ENCODE results near the gene HEMK1.

Gene HEMK1

DNA sequence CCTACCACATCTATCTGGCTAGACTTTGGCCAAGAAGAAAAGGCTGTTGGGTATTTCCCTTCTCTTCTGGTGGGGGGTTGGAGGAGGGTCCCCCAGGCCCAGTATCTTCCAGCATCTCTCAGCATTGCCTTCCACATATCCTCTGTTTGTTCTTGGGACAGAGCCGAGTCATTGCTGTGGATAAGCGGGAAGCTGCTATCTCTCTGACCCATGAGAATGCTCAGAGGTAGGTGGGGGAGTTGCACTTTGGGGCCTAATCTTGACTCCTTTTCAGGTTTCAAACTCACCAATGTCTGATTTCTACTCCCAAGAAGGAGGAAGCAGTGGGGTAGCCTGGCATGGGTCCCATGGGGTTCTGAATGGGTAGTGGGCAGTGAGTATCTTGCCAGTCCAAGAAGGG, 8.0 kb downstream of the HEMK1 start:
- DNase-seq = no peak

DNA sequence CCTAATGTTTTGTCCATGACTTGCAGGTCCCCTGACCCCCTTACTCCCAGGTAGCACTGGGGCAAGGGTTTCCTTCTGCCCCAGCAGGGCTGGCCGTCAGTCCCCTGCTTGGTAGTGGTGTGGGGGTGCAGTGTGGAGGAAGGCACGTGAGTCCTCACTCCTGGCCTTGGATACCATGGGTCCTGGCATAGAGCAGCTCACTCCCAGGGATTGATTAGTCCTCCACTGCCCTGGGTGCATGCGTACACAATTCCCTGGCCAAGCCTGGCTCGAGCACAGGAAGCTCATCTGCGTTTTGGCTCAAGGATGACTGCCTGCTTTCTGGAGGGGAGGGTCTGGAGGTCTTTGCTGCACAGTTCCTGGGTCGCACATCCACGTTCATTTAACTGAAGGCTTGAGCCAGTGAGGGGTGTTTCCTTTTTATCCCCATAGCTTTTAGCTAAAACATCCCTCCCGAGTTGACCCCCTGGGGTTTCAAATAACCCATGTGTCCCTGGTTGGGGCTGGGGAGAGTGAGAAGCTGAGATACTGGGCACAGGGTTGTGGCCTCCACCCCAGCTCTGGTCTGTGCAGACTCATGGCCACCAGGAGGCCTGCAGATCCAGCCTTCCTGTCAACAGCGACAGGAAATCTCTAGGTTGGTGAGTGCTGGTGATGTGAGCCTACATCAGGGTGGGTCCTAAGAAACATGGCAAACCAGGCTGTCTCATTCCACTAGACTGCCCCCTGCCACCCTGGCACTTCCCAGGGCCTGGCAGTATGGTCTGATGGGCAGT, 11.5 kb downstream of the HEMK1 start:
- no peak for DNase-seq

DNA sequence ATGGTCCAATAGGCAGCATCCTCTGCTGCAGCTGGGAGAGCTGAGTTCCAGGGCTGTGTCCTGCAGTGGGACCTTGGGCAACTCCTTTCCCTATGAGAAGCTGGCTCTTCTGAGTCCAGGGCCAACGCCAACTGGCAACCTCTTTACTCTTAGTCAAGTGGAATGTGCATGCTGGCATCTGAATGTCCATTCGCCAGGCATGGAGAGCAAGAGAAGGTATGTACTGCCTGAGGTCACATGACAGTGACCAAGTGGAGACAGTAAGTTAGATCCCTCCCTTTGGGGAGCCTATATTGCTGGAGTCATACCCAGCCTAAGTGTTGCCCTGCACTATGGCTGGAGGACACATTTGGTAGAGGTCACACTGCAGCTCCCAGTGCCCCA, 12.1 kb downstream of the HEMK1 start:
- no peak for DNase-seq

DNA sequence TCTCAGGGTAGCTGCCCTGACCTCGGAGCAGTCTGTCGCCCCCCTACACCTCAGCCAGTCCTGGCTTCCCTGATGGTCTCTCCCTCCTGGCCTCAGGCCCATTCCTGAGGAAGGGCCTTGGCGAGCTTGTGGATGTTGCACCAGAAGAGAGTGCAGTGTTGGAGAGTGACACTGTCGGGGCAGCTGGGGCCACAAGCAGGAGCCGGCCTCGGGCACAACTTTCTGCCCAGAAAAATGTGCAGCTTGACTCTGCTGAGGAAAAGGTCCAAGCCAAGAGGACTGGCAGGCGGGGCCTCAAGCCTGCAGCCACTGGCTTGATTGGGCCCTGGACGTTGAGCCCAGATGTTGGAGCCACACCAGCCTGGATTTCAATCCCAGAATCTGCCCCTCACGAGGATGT, 12.8 kb downstream of the HEMK1 start:
- no peak for DNase-seq

DNA sequence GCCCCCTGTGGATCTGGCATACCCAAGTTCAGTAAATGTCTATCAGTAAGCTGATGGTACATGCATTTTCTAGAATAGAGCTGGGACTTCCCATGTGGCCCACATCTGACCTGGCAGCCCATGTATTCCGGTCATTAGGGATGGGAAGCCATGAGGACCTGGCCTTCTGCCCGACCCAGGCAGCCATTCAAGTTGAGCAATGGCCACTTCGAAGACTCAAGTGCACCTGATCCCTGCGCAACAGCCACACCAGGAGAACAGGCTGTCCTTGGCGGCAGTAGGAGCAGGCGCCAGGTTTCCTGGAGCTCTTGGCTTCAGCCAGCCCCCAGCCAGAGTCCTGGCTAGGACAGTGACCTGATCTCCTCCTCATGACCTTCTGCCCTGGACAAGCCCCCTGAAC, 14.6 kb downstream of the HEMK1 start:
- DNase-seq = no peak

DNA sequence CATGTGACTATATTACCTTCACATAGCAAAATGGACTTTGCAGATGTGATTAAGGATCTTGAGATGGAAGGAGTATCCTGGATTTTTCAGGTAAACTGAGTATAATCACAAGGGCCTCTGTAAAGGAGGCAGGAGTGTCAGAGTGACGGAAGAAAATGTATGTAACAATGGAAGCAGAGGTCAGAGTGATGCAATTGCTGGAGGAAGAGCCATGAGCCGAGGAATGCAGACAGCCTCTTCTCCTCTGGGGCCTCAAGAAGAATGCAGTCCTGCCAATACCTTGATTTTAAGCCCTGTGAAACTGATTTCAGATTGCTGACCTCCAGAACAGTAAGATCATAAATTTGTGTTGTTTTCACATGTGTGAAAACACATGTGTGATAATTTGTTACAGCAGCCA, 15.1 kb downstream of the HEMK1 start:
- no peak for DNase-seq

DNA sequence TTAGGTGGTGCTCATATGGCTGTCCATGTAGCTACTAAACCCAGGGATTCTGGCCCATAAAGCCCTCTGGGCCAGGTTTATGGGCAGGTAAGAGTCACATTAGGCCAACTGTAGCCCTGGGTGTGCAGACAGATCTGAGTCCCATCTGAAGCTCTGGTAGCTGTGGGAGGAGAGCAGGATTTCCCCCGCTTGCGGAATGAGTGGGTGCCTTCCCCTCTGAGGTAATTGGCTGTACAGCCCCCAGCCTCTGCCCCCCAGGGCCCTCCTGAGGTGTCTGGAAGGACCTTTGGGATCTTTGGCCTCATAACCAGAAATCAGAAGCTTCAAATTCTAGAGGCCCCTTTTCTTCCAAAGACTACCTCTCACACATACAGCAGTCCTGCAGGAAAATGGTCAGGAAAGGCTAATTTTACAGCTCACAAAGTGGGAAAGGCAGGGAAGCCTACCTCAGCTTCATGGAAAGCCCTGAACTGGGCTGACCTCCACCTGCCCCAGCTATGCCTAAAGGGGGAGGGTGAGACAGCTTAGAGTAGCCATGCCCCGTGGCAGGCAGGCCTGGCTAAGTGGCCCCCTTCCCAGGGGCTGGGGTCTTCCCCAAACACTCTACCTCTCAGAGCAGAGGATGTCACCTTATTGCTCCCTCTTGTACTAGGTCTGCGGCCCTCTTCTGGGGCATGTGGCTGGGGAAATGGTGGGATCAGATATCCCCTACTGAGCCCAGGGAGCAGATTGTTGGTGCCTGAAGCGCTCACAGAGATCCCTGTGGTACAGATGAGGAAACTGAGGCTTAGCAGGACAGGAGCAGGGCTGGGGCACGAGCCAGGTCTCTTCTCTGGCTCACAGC, 16.8 kb downstream of the HEMK1 start:
- DNase-seq = no peak

DNA sequence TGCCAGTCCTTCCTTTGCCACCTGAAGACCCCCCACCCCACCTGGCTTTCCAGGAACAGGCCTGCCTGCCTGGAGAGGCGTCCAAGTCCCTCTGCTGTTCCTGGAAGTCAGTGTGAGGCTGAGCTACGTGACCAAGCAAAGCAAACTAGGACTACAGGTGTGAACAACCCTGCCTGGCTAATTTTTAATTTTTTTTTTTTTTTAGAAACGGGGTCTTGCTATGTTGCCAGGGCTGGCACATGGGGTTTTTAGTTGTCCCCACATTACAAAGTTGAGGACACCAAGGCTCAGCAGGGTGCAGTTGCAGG, 17.4 kb downstream of the HEMK1 start:
- no peak for DNase-seq

DNA sequence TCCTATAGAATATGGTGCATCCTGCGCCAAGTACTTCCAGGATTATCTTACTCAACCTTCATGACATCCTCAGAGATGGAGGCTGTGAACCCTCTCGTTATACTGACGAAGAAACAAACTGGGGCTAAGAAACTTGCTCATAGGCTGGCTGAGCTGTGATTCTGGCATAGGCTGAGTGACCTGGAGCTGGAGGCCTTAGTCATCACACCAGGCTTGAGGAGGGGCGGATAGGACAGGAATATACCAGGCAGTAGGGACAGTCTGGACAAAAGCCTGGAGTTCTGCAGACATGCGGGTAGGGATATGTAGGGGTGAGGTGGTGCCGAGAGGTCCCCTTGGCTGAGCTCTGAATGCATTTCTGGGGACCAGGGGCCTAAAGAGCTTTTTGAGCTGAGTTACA, 18.1 kb downstream of the HEMK1 start:
- no peak for DNase-seq

DNA sequence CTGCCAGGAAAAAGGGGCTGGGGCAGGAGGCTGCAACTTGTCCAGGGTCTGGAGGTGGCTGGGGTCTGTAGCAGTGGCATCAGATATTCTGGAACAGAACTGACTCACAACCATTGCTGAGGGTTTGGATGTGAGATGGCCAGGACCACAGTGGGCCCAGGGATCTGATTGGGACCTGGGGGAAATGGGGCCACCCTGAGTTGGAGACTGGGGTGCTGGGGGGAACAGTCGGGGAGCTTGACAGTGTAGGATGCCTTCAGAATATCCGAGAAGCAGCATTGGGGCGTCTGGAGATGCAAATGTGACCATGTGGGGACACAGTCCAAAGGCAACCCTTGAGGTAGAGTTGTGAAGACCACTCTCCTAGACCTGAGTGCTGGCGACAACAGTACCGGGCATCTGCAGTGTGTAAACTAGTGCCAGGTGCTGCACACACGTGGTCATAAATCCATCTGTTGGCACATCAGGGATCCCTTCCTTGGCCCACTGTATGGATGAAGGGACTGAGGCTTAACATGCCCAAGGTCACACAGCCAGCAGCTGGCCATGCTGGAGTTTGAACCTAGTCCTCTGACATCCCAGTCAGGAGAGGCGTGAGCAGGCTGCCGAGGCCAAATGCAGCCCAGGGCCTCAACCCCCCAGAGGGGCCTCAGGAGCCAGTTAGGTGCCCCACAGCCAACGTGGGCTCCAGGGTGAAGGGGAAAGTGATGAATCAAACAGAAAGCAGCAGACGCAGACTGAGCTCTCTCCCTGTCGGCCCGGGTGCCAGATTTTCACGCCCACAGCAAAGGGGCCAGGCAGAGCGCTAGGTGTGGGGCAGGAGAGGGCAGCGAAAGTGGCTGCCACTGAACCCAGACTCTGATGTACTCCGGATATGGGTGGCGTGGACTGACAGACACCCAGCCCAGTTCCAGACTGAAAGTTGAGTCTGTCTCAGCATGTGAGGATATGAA, 18.8 kb downstream of the HEMK1 start:
- DNase-seq = no peak

DNA sequence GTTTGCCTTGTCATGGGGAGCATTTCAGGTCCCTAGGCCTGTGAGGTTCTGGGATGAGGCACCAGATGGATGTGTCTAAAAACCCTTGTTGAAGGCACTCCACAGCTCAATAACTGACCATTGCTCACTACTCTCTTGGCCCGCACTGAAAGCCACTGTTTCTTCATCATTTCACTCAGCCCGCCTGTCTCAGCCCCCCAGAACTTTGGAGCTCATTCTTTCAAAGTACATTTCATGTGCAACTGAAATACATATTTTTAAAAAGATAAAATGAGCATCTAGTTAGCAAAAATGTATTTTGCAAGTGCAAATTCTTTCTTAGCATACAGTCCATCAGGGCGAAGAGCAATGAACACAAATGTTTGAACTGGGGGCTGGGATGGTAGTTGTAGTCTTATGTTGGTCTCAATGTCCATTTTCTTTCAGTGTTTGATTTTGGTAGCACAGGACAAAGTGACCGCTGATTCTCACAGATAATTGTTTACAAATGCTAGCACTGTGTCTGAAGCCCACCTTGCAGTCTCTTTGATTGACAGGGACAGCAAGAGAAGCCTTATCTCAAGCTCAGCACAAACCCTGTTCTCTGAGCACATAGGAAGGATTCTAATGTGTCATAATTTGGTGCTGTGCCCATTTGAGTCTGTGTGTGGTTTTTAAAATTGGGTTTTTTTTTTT, 19.6 kb downstream of the HEMK1 start:
- DNase-seq = no peak

DNA sequence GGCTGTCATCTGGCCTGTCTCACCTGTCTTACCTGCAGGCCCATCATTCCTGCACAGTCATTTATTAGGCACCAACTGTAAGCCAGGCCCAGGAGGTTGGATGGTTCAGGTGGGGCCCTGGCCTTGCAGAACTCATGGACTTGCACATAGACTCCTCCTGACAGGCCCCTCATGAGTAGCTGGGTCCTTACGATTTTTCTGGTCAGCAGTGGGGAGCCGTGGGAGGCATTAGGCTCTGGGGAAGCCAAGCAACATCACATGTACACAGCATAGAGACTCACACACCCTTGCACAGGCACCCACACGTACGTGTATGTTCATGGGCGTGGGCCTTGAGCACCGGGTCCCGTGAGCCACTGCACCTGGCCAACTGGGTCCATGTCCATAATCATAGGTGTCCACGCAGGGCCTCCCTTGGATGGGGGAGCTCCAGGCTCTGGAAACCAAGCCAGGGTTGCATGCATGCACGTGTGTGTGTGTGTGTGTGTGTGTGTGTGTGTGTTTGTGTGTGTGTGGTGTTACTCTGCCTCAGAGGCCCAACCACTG, 21.9 kb downstream of the HEMK1 start:
- no peak for DNase-seq

DNA sequence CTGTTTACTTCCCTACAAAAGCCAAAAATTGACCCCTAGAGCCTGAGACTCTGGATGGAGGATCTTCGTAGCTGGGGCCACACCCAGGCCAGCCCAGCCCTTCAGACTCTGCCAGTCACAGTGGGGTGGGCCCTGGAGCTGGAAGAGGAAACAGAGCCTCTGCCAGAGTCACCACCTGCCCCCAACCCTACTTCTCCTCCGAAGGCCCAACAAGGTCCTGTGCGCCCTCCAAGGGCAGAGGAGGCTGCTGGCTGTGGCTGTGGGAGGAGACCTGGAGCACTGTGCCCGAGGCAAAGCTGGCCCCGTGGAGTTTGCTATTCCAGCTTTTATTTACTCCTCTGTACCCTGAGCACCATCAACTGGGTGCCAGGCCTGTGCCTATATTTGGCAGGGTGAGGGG, 23.2 kb downstream of the HEMK1 start:
- no peak for DNase-seq

DNA sequence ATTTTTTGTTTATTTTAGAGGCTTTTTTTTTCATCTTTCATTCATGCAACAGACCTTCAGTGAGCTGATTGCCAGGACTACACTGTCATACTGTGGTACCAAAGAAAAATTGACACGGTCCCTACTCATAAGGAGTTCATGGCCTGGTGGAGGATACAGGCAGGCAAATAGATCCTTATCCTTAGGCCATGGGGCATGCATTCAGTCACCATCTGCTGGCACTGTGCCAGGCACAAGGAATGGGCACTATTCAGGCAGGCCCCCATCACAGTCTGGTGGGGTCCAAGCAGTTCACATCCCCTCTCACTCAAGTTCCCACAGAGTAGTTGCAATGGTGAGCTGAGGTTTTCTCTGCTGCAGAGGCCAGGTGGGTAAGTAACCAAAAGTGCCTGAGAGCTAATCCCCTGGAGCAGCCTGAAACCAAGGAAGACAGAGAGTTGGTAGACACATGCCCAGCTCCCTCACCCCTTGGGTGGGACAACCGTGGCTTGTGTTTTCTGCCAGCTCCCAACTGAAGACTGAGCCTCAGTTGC, 25.0 kb downstream of the HEMK1 start:
- no peak for DNase-seq

DNA sequence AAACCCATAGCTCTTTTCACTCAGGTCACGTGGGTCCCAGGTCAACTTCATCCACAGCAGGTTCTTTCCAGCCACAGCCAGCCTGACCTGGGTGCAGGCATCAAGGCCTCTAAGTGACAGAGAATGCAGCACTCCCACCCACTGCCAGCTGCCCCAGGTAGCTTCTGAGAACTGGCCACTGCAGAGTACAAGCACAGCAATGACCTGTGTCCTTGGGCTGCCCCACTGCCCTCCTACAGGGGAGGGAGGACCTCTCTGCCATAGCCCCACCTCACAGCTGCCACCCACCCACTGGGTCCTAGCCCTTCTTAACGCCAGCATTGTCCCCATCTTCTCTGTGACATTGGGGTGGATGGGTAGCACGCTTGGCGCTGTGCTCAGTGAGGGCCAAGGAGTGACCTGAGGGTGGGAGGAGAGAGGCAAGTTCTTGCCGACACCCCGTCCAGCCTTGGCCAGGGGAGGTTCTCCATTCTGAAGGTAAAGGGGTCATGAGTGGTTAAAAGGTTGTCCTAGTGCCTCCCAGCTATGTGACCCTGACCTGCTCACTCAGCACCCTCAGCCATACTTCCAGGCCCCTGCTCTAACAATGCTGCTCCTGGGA, 29.9 kb downstream of the HEMK1 start:
- DNase-seq = no peak

DNA sequence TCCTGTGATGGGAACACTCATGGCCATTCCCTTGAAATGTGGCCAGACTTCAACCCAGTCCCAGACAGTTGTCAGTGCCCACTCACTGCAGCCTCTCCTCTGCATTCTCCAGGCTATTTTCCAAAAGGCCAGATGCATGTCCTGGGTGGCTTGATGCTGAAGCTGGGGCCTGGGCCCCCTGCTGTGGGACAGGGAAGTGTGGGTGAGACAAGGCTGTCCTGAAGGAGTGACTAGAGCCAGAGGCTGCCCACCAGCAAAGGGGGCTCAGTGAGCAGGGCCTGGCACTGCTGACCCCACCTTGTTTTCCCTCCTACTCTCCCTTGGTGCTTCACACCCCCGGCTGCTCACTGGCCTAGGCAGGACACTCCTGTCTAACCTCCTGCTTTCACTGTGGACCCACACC, 30.4 kb downstream of the HEMK1 start:
- no peak for DNase-seq

DNA sequence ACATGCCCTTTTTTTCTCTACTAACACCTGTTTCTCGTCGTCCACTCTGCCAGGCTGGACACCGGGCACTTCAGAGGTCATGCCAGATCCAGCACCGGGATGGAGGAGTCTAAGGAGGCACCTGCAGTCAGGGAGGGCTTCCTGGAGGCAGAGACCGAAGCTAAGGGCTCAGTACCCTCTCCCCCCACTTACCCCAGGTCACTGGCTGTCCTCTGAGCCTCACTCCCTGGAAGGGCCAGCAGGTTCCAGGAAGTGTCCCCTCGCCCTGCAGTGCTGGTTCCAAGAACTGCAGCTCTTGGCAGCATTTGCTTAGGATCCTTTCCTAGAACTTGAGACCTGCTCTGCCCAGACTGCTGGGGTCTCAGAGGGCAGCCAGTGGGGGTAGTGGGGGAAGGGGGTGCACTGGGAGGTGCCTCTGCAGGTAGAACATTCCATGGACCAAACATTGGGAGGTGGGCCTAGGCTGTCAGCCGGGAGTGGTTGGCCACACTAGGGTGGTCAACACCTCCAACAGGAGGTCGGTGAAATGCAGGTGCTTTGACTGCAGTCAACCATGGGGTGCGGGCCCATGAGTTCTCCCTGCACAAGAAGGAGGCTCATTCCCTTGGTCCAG, 30.9 kb downstream of the HEMK1 start:
- DNase-seq = no peak

DNA sequence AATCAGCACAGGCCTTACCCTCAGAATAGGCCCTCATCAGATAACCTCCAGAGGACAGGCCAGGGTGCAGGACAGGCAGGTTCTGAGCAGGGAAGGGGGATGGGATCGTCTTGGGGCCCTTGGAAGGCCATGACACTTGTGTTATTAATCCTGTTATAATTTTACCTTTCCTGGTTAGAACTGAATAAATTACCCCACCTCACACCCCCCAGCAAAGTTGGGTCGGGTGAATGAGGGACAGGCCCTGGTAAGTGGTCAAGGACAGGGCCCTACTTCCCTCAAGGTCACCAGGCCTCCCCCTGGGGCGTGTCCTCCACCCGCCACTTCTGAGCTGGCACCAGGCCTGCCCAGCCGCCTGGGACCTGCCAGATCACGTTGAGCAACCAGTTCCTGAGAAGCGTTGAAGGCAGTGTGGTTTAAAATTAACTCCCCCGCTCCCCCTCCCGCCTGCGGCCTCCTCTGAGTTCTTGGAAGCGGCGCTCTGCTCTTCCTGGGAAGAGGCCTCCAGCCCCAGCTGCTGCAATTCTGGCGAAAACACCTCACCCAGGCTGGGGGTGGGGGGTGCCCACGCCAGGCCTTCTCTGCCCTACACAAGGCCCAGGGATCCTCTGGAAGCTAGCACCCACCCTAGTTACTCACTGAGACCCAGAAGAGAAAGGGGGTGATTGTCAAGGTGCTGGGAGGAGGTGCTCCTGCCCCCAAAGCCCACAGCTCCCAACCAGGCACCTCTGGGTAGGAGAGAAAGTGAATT, 31.7 kb downstream of the HEMK1 start:
- DNase-seq = peak; percentile 68 to 92

DNA sequence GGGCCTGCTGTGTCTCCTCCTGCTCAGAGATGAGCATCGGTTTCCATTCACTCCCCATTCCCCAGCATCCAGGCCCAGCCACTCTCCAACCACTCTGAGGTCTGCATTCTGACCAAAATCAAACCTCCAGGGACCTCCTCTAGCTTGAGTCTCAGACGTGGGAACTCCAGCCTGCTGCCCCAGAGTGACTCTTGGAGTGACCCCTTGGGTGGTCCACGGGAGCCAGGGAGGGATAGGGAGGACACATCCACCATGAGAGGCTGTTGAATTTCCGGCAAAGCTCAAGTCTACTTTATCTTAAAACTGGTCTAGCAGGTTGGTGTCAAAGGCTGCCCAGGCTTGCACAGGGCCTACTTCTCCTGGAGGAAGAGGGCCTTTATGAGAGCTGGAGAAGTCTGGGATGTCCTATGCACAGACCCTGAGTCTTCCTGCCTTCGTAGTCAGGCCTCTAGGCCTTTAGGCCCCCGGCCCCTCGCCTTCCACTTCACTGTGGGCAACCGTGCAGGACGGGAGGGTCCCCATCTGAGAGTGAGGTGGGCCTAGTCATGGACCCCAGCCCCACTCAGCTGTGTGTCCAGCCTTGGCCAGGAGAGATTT, 33.4 kb downstream of the HEMK1 start:
- DNase-seq = peak in 1 of 2 experiments; percentile 36
